SK-N-SH (cell line): Measurements from ENCODE around the gene MNX1. TPM values are rescaled to one million over a fixed set of nuclear protein-coding genes. Genes with fewer than 3 reads are reported as not detected.

Experiments used
- CTCF ChIA-PET: fragments of 300-600, 350-600 bp; formaldehyde crosslinking; extraction: SDS; loops from one replicate; lab custom pipeline; 2021; lab: Yijun Ruan, JAX
- POLR2A ChIA-PET: fragments of 350-600 bp; sonication (Branson Sonifier 250); formaldehyde crosslinking; extraction: SDS; loops from one replicate; lab custom pipeline; 2020; ENCODE audit warnings: antibody characterized with exemption, inconsistent platforms; lab: Yijun Ruan, JAX
- DNase-seq: peaks from one replicate; pipeline ENCODE4 v3.0.0; 2012
- H2AFZ ChIP-seq: fragments of 200-600 bp; sonication (generic); 2 replicates; pipeline ENCODE4 v1.8.1; 2016; ENCODE audit warnings: antibody characterized with exemption, mild to moderate bottlenecking, low read depth
- H3F3A ChIP-seq: fragments of 200-600 bp; sonication (generic); replicated peaks from 2 replicates; pipeline ENCODE3; 2016; ENCODE audit warnings: antibody characterized with exemption, mild to moderate bottlenecking; ENCODE audit not compliant: insufficient read depth
- H3K27ac ChIP-seq, 2 experiments: fragments of 200-500 bp in 1 of 2; fragments of 200-600 bp in 1 of 2; sonication (Bioruptor generic) in 1 of 2; sonication (generic), shearing (Covaris generic) in 1 of 2; 2 replicates each; pipeline versions ENCODE4 v1.5.1 to v1.6.1; 2014 to 2016; ENCODE audit warnings: low read depth in 2 of 2, inconsistent platforms in 1 of 2, low read length in 1 of 2, mild to moderate bottlenecking in 1 of 2, mixed read lengths in 1 of 2
- H3K27me3 ChIP-seq: fragments of 200-600 bp; sonication (generic), shearing (Covaris generic); 2 replicates; pipeline ENCODE4 v1.6.1; 2016; ENCODE audit warnings: mixed run types; ENCODE audit not compliant: insufficient read depth
- H3K36me3 ChIP-seq, 2 experiments: fragments of 200-500 bp in 1 of 2; fragments of 200-600 bp in 1 of 2; sonication (Bioruptor generic) in 1 of 2; sonication (generic) in 1 of 2; replicated peaks in 1 of 2; 2 replicates each; pipeline versions ENCODE3 to v1.5.1; 2014 to 2016; ENCODE audit warnings: low read length in 1 of 2, mild to moderate bottlenecking in 1 of 2; ENCODE audit not compliant: insufficient read depth in 2 of 2, control insufficient read depth in 1 of 2
- H3K4me1 ChIP-seq, 2 experiments: fragments of 200-500 bp in 1 of 2; fragments of 200-600 bp in 1 of 2; sonication (Bioruptor generic) in 1 of 2; sonication (generic), shearing (Covaris generic) in 1 of 2; 2 replicates each; pipeline versions ENCODE4 v1.5.1 to v1.6.1; 2014 to 2016; ENCODE audit warnings: low read depth in 1 of 2, low read length in 1 of 2, mixed run types in 1 of 2; ENCODE audit not compliant: insufficient read depth in 2 of 2, control insufficient read depth in 1 of 2
- H3K4me2 ChIP-seq: fragments of 200-600 bp; sonication (generic), shearing (Covaris generic); 2 replicates; pipeline ENCODE4 v1.6.1; 2017; ENCODE audit warnings: mixed run types
- H3K4me3 ChIP-seq, 2 experiments: fragments of 200-500 bp in 1 of 2; fragments of 200-600 bp in 1 of 2; sonication (Bioruptor generic) in 1 of 2; sonication (generic), shearing (Covaris generic) in 1 of 2; 2 replicates each; pipeline versions ENCODE4 v1.5.1 to v1.8.1; 2014 to 2016; ENCODE audit warnings: low read depth in 2 of 2, inconsistent platforms in 1 of 2, low read length in 1 of 2, mild to moderate bottlenecking in 1 of 2, mixed read lengths in 1 of 2, moderate library complexity in 1 of 2
- H3K79me2 ChIP-seq: fragments of 200-600 bp; sonication (generic); 2 replicates; pipeline ENCODE4 v1.8.1; 2017; ENCODE audit warnings: mild to moderate bottlenecking; ENCODE audit not compliant: insufficient read depth
- H3K9ac ChIP-seq: fragments of 200-600 bp; sonication (generic); 2 replicates; pipeline ENCODE4 v1.6.1; 2017; ENCODE audit warnings: mixed run types
- H3K9me2 ChIP-seq: fragments of 200-600 bp; sonication (generic); 2 replicates; pipeline ENCODE4 v1.6.1; 2017; ENCODE audit warnings: mixed run types
- H3K9me3 ChIP-seq: fragments of 200-600 bp; sonication (generic); 2 replicates; pipeline ENCODE4 v1.6.1; 2017; ENCODE audit warnings: mixed run types, mild to moderate bottlenecking, moderate library complexity
- H4K20me1 ChIP-seq: fragments of 200-600 bp; sonication (generic); 2 replicates; pipeline ENCODE4 v1.6.1; 2017; ENCODE audit warnings: mild to moderate bottlenecking, mixed run types; ENCODE audit not compliant: insufficient read depth
- CTCF ChIP-seq: fragments of 200-600 bp; sonication (generic); IDR thresholded peaks from 2 replicates; pipeline ENCODE4 v1.6.1; 2017; ENCODE audit warnings: antibody characterized with exemption, mild to moderate bottlenecking, moderate library complexity
- ELF1 ChIP-seq: IDR thresholded peaks from 2 replicates; pipeline ENCODE4 v1.4.0; 2012
- EP300 ChIP-seq, 2 experiments: IDR thresholded peaks; 2 replicates each; pipeline versions ENCODE4 v1.4.0 to v1.6.1; 2012; ENCODE audit warnings: borderline replicate concordance in 1 of 2, low read depth in 1 of 2, low read length in 1 of 2
- EZH2phosphoT487 ChIP-seq: fragments of 200-600 bp; sonication (generic); IDR thresholded peaks from 2 replicates; pipeline ENCODE4 v1.6.1; 2017; ENCODE audit warnings: low read depth, mixed run types, mild to moderate bottlenecking, antibody characterized with exemption, moderate library complexity, borderline replicate concordance
- FOXJ3 ChIP-seq: sonication (generic); formaldehyde crosslinking; IDR thresholded peaks from 2 replicates; pipeline ENCODE4 v1.5.1; 2020; ENCODE audit warnings: mild to moderate bottlenecking, missing genetic modification reagents
- FOXM1 ChIP-seq: IDR thresholded peaks from 2 replicates; pipeline ENCODE4 v1.4.0; 2012; ENCODE audit warnings: low read depth, mild to moderate bottlenecking
- GATA2 ChIP-seq: sonication (generic); formaldehyde crosslinking; IDR thresholded peaks from 2 replicates; pipeline ENCODE4 v1.5.0; 2020; ENCODE audit warnings: mild to moderate bottlenecking, missing genetic modification reagents
- MEF2A ChIP-seq: IDR thresholded peaks from 2 replicates; pipeline ENCODE4 v1.4.0; 2012; ENCODE audit warnings: low read depth, borderline replicate concordance
- POLR2AphosphoS5 ChIP-seq: IDR thresholded peaks from 2 replicates; pipeline ENCODE4 v1.6.1; 2012; ENCODE audit warnings: low read depth, low read length
- RCOR1 ChIP-seq: fragments of 150-350 bp; IDR thresholded peaks from 2 replicates; pipeline ENCODE4 v1.6.1; 2017; ENCODE audit warnings: antibody characterized with exemption, low read length
- REST ChIP-seq: IDR thresholded peaks from 2 replicates; pipeline ENCODE4 v1.6.1; 2012; ENCODE audit warnings: mild to moderate bottlenecking, low read depth, low read length, moderate library complexity
- RFX5 ChIP-seq: IDR thresholded peaks from 2 replicates; pipeline ENCODE4 v1.6.1; 2012; ENCODE audit warnings: mild to moderate bottlenecking, improper control_type of control experiment, low read length
- SIN3A ChIP-seq: IDR thresholded peaks from 2 replicates; pipeline ENCODE4 v1.6.1; 2012; ENCODE audit warnings: low read depth, mild to moderate bottlenecking, low read length, moderate library complexity, borderline replicate concordance
- TAF1 ChIP-seq: IDR thresholded peaks from 2 replicates; pipeline ENCODE4 v1.6.1; 2012; ENCODE audit warnings: low read depth, mild to moderate bottlenecking, low read length, moderate library complexity, borderline replicate concordance
- USF2 ChIP-seq: fragments of 150-350 bp; IDR thresholded peaks from 2 replicates; pipeline ENCODE4 v1.6.1; 2017; ENCODE audit warnings: antibody characterized with exemption, low read length, low read depth, borderline replicate concordance
- ZBTB33 ChIP-seq: IDR thresholded peaks from 2 replicates; pipeline ENCODE4 v1.4.0; 2012; ENCODE audit warnings: low read depth, borderline replicate concordance
- WGBS: methylation state at CpG from one replicate; pipeline ENCODE4 v1.1.6; 2017; ENCODE audit warnings: low lambda C conversion rate; 5-methylcytosine and 5-hydroxymethylcytosine counted together
- polyA plus RNA-seq, 3 experiments: library from polyadenylated mRNA; depleted of rRNA; stranded (reverse); fragments of >200 nt; gene quantifications; 2 replicates each; pipeline ENCODE4 v1.2.3, GENCODE V29; 2012

The MNX1 gene
- polyA plus RNA-seq, 1 of the 3 experiments (the other 2 are of a cell fraction), result not detected

- TF ChIP-seq RCOR1 (no peak), FOXJ3 (no peak), ZBTB33 (no peak), EZH2phosphoT487 (no peak), RFX5 (no peak), TAF1 (no peak), GATA2 (CRISPR knock-in tag) (no peak), CTCF (no peak)
- TF ChIP-seq, all 33 proteins: peak for 0
These were observed 47.0 kb downstream of the MNX1 start (continued) for GRCh38 chr7:156963472-156963871.

GRCh38 chr7:156962897-156963296 is 47.6 kb downstream of the MNX1 start:
- POLR2A ChIA-PET, result no interaction called here
- H3K4me1 ChIP-seq, result no peaks in the 10 kb centered on the region
- no peak overlapping the region for H3K4me2 ChIP-seq
- H3K4me3 ChIP-seq, result no peak overlapping the region
- H3K9ac ChIP-seq, result no peak overlapping the region
- H4K20me1 ChIP-seq, result peaks cover 27% of the 10 kb centered on the region
- DNase-seq, result no peak
- H2AFZ ChIP-seq, result no peak overlapping the region
- no peaks in the 10 kb centered on the region for H3K27me3 ChIP-seq
- H3K36me3 ChIP-seq, result peaks cover 74 to 85% of the 10 kb centered on the region in 2 experiments
- peaks cover 27% of the 10 kb centered on the region for H3K79me2 ChIP-seq
- 98% methylated on average over 16 of the region's 16 CpGs for WGBS
- no peaks in the 10 kb centered on the region for H3K9me2 ChIP-seq
- H3F3A ChIP-seq, result no peaks in the 10 kb centered on the region
- no peak for TF ChIP-seq FOXM1
- TF ChIP-seq SIN3A, result no peak
- TF ChIP-seq POLR2AphosphoS5, result no peak
- no peak for TF ChIP-seq EP300 (IDR thresholded peaks at IDR 0.05; ENCODE audit: borderline replicate concordance in 1 of 2, low read depth in 1 of 2, low read length in 1 of 2)
- TF ChIP-seq ELF1, result no peak
- no peak for TF ChIP-seq USF2
- TF ChIP-seq CTCF, result no peak
- no peak for TF ChIP-seq MEF2A
- no peak for TF ChIP-seq REST
- CTCF ChIA-PET, result interaction anchor here (0.7 to 9.1 kb wide), 4 partner anchors 13 to 311 kb away, joined by 3 to 73 read pairs (median 6); partner anchors contain the start of gene NOM1
- no peaks in the 10 kb centered on the region for H3K9me3 ChIP-seq
- H3K27ac ChIP-seq, result no peak overlapping the region
